Heart right ventricle (tissue), 16 donors: Measurements from ENCODE around the gene CENPL. TPM values are rescaled to one million over a fixed set of nuclear protein-coding genes. Genes with fewer than 3 reads are reported as not detected.

Experiments
- ATAC-seq, 8 donors: fragments of 200-7000 bp; cut with Tn5 transposase; one replicate each; pipeline ENCODE4 v1.9.1; 2020; ENCODE audit warnings: mild to moderate bottlenecking in 8 of 8, moderate library complexity in 8 of 8, moderate number of reproducible peaks in 1 of 8
- DNase-seq, 2 donors: peaks; one replicate each; pipeline ENCODE4 v3.0.0-alpha.2; 2020
- H3K27ac ChIP-seq, 10 donors: fragments of 200-600 bp; sonication (generic) in 2 of 10; one replicate each; pipeline versions ENCODE4 v1.5.0 to v1.8.0; 2020 to 2022; ENCODE audit warnings: mild to moderate bottlenecking in 3 of 10
- H3K27me3 ChIP-seq, 7 donors: fragments of 200-600 bp; one replicate each; pipeline ENCODE4 v1.8.0; 2021 to 2022; ENCODE audit warnings: mild to moderate bottlenecking in 2 of 7
- H3K36me3 ChIP-seq, 9 donors: fragments of 200-600 bp; sonication (generic) in 1 of 9; one replicate each; pipeline versions ENCODE4 v1.5.0 to v1.8.0; 2020 to 2022; ENCODE audit warnings: mild to moderate bottlenecking in 2 of 9
- H3K4me1 ChIP-seq, 9 donors: fragments of 200-600 bp; sonication (generic) in 1 of 9; one replicate each; pipeline versions ENCODE4 v1.5.0 to v1.8.0; 2020 to 2022; ENCODE audit warnings: mild to moderate bottlenecking in 4 of 9
- H3K4me3 ChIP-seq, 10 donors: fragments of 200-600 bp; sonication (generic) in 2 of 10; one replicate each; pipeline versions ENCODE4 v1.5.0 to v1.8.0; 2020 to 2022; ENCODE audit warnings: mild to moderate bottlenecking in 7 of 10, moderate library complexity in 2 of 10
- H3K9me3 ChIP-seq, 11 donors: fragments of 200-600 bp in 10 of 11; sonication (generic) in 2 of 11; one replicate each; pipeline versions ENCODE4 v1.5.0 to v1.8.0; 2013 to 2022; ENCODE audit warnings: mild to moderate bottlenecking in 2 of 11, control low read depth in 1 of 11, moderate library complexity in 1 of 11
- CTCF ChIP-seq, 9 donors: fragments of 200-600 bp; sonication (generic) in 2 of 9; IDR thresholded peaks; one replicate each; pipeline versions ENCODE4 v1.5.0 to v1.8.0; 2021 to 2022; ENCODE audit warnings: antibody characterized with exemption in 9 of 9, mild to moderate bottlenecking in 5 of 9, moderate library complexity in 1 of 9
- WGBS, 2 donors: extraction: QIAGEN DNeasy Blood & Tissue Kit; methylation state at CpG; one replicate each; pipeline ENCODE4 v1.1.7; 2013; ENCODE audit warnings: inconsistent platforms in 1 of 2; 5-methylcytosine and 5-hydroxymethylcytosine counted together
- intact Hi-C, 10 donors: fragments of 100-400 bp; cut with DNase I; formaldehyde crosslinking; loops; one replicate each; pipeline versions ENCODE4 v1.11.1 to v1.14.2; 2022
- polyA plus RNA-seq, 2 donors: library from polyadenylated mRNA; stranded (reverse); fragments of 200-250 nt; gene quantifications; one replicate each; pipeline ENCODE4 v1.2.3, GENCODE V29; 2013
- total RNA-seq, 10 donors: library from RNA; stranded (reverse); fragmentation: NEBNext Ultra II Directional in 3 of 10; extraction: Animal tissue kit (Norgen Biotek cat#: 25700) in 3 of 10; gene quantifications; one replicate each; pipeline versions ENCODE4 v1.2.1 to v1.2.4, GENCODE V29; 2021 to 2023
- donor health status: Arrhythmogenic right ventricular cardiomyopathy.
- donor health status: ischemic (EF 13 %, LVEDD 7.1; RV severe dilation, severe dysfunction).
- donor health status: healthy with polysubstance abuse.
- donor health status: DM: no; HTN: yes; CAD: no.
- donor health status: DM: no; HTN: no; CAD: no.
- donor health status: ischemic (EF 25% LVEDD 6.9; RV normal size, moderate dysfunction).
- donor health status: ischemic (EF 25% LVEDD 5.7; RV mildly dilated, moderate dysfunction).
- donor health status: healthy.
- donor health status: DM: yes; HTN: yes; CAD: no.
- donor health status: Ischemic cardiomyopathy.
- donor health status: ischemic (EF 35%, LVEDD 5.7; RV mildly dilated, moderate dysfunction).
- donor health status: nonischemic (EF 11% LVEDD 7.7; RV severe dilation, severe dysfunction).
- donor health status: DM: yes; HTN: yes; CAD: no.
- donor health status: PGD.
- donor health status: ischemic (EF 29% LVEDD 5.4; RV normal size, mild dysfunction).
- donor health status: nonischemic (EF 23%, LVEDD 6.1; RV moderate dilation, normal function).

CENPL gene
- total and polyA plus RNA-seq, 12 donors = 1.7 to 7.0 (median 3.5) TPM

- Histone ChIP-seq H3K27ac (no peak overlapping the region), H3K36me3 (peaks cover 0 to 60% (median 0%) of the 10 kb centered on the region in 9 donors), H3K9me3 (peaks cover 0 to 10% (median 5%) of the 10 kb centered on the region in 11 donors), H3K4me3 (no peak overlapping the region), H3K4me1 (no peaks in the 10 kb centered on the region), H3K27me3 (no peaks in the 10 kb centered on the region)
- DNase-seq (no peak), ATAC-seq (no peak)
- TF ChIP-seq CTCF (IDR thresholded peaks at IDR 0.05) = no peak
- intact Hi-C loops = no loop called here
Observed at GRCh38 chr1:173798078-173798477, 26.6 kb downstream of the CENPL start.

DNA sequence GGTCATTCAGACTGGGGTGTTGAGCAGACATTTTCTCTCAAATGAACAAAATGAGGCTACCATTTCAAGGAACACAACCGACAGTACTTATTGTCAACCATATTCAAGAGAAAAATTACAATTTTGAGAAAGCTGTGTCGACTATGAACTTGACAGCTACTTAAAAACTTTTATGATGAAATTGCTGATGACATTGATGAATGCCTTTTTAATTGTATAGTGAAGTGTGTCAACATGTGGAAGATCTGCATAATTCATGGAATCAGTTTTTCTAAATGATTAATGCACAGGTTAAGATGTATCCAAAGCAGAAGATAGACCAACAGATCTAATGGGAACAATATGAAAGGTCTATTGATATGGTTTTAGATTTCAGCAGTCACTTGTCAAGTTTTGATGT, 34.8 kb downstream of the CENPL start:
- Histone ChIP-seq H3K27me3 (no peaks in the 10 kb centered on the region), H3K9me3 (no peaks in the 10 kb centered on the region), H3K4me3 (no peak overlapping the region), H3K36me3 (peaks cover 0 to 72% (median 10%) of the 10 kb centered on the region in 9 donors), H3K27ac (no peak overlapping the region), H3K4me1 (no peaks in the 10 kb centered on the region)
- ATAC-seq = no peak
- 96 to 99% methylated on average over 2 of the region's 2 CpGs for WGBS, 2 donors
- TF ChIP-seq CTCF (IDR thresholded peaks at IDR 0.05) = no peak
- intact Hi-C loops = loop anchor here in 1 of 10 donors (2.0 kb wide), 1 partner anchor 63 kb away; no protein-coding TSS in a partner anchor
- DNase-seq = no peak

DNA sequence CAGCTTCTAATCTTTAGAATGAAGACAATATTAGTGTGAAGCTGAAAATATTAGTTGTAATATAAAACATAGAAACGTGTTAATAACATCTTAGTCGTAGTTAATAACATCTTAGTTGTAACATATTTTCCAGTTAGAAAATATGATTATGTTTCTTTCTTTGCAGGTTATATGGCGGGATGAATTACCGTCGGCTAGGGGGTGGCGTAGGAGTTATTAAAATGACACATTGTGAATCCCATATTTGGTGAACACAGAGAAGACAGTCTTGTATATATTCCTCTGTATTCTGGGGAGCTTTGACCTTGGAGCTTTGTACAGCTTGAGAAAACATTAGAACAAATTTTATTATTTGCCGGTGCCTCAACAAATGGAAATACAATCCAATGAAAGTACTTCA, 39.7 kb downstream of the CENPL start:
- no peaks in the 10 kb centered on the region for H3K9me3 ChIP-seq
- intact Hi-C loops = no loop called here
- no peaks in the 10 kb centered on the region for H3K4me1 ChIP-seq
- ATAC-seq (no peak), DNase-seq (no peak)
- H3K4me3 ChIP-seq = no peak overlapping the region
- no peak overlapping the region for H3K27ac ChIP-seq
- H3K36me3 ChIP-seq = peaks cover 0 to 97% (median 37%) of the 10 kb centered on the region in 9 donors
- no peaks in the 10 kb centered on the region for H3K27me3 ChIP-seq
- 96 to 98% methylated on average over 7 of the region's 7 CpGs for WGBS, 2 donors
- no peak for TF ChIP-seq CTCF (IDR thresholded peaks at IDR 0.05)

DNA sequence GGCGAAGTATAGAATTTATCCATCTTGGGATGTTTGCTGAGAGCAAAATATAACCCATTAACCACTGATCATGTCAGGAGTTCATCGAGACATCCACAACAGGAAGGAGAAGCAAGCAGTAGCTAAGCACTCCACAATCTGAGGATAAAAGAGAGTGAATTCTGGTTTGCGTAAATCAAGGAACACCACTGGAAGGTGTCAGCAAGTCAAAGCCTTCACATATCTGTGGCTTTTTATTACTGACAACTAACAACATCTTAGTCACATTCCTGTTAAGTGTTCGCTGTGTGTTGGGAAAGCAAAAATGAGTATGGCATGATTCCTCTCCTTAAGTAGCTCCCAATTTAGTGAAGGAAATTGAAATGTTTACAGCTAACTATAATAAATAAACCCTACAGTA, 44.7 kb downstream of the CENPL start:
- DNase-seq = no peak
- H3K27ac ChIP-seq = no peak overlapping the region
- peaks cover 0 to 99% (median 56%) of the 10 kb centered on the region in 9 donors for H3K36me3 ChIP-seq
- ATAC-seq = no peak
- H3K9me3 ChIP-seq = peaks cover 0 to 11% (median 7%) of the 10 kb centered on the region in 11 donors
- TF ChIP-seq CTCF (IDR thresholded peaks at IDR 0.05) = no peak
- no peak overlapping the region for H3K4me3 ChIP-seq
- 90 to 97% methylated on average over 4 of the region's 4 CpGs for WGBS, 2 donors
- no peaks in the 10 kb centered on the region for H3K27me3 ChIP-seq
- H3K4me1 ChIP-seq = no peaks in the 10 kb centered on the region
- intact Hi-C loops = no loop called here
